C4-2B (cell line): ENCODE measurements around the gene ZDHHC16.
"Not testable (repeated sequence)": the region's sequence is repeated elsewhere in the genome, so short reads cannot be mapped to it uniquely, and the experiment has no call there.

Experiments
- CTCF ChIP-seq: fragments of 450-650 bp; conservative IDR thresholded peaks from 2 replicates; pipeline ENCODE4 v1.5.1; 2017; ENCODE audit warnings: mild to moderate bottlenecking
- ZFX ChIP-seq: fragments of 450-650 bp; IDR thresholded peaks from 2 replicates; pipeline ENCODE4 v1.6.1; 2017

GRCh38 chr10:97406483-97406882 is 39.5 kb upstream of the ZDHHC16 start:
- TF ChIP-seq CTCF, ZFX: not testable (repeated sequence)
